Measurements from ENCODE around the gene SLC2A4RG. TPM values are rescaled to one million over a fixed set of nuclear protein-coding genes. Genes with fewer than 3 reads are reported as not detected.

Gene SLC2A4RG
- total and polyA plus RNA-seq, 2 of the 13 experiments (the other 11 are each of a cell fraction or from before 2014, with no cell fraction given), result 91.4 to 95.9 TPM

- no peak for TF ChIP-seq CREM (IDR thresholded peaks at IDR 0.05)
- TF ChIP-seq CREM (CRISPR knock-in tag; IDR thresholded peaks at IDR 0.05), result no peak
- TF ChIP-seq CSRNP1 (CRISPR knock-in tag; IDR thresholded peaks at IDR 0.05), result peak; percentile 41; the same call in 1 of the 2 replicates
- TF ChIP-seq GPN1 (CRISPR knock-in tag; IDR thresholded peaks at IDR 0.05; ENCODE audit: borderline replicate concordance), result peak; percentile 18; the same call in 1 of the 2 replicates
- TF ChIP-seq BRF2 (CRISPR knock-in tag; IDR thresholded peaks at IDR 0.05), result 0 out of 2 replicates have a peak, but pooled peaks have one; percentile 19
- TF ChIP-seq FOXK2 (IDR thresholded peaks at IDR 0.05), result no peak
- TF ChIP-seq MLX (CRISPR knock-in tag; IDR thresholded peaks at IDR 0.05), result no peak
- peak; percentile 80; the same call in 1 of the 2 replicates for TF ChIP-seq ZFYVE20 (CRISPR knock-in tag; IDR thresholded peaks at IDR 0.05; ENCODE audit: borderline replicate concordance, low read depth)
- no peak for TF ChIP-seq MATR3 (CRISPR knock-in tag; IDR thresholded peaks at IDR 0.05)
- no peak for TF ChIP-seq ATM (IDR thresholded peaks at IDR 0.05; ENCODE audit: borderline replicate concordance)
- TF ChIP-seq ZKSCAN1 (IDR thresholded peaks at IDR 0.05; ENCODE audit: low read length), result no peak
- no peak for TF ChIP-seq ZSCAN5A (CRISPR knock-in tag; IDR thresholded peaks at IDR 0.05; ENCODE audit: borderline replicate concordance)
- no peak; the same call in 1 of the 2 replicates for TF ChIP-seq RNF2 (conservative IDR thresholded peaks at IDR 0.05; ENCODE audit: low read depth)
- peak; percentile 66; the same call in 1 of the 2 replicates for TF ChIP-seq ZNF20 (CRISPR knock-in tag; IDR thresholded peaks at IDR 0.05)
- TF ChIP-seq NR2F2 (IDR thresholded peaks at IDR 0.05; ENCODE audit: borderline replicate concordance, low read depth), result peak; percentile 46; the same call in 1 of the 2 replicates
- TF ChIP-seq KAT2B (IDR thresholded peaks at IDR 0.05; ENCODE audit: borderline replicate concordance, low read depth, low read length), result no peak
- TF ChIP-seq ZNF850 (CRISPR knock-in tag; conservative IDR thresholded peaks at IDR 0.05), result no peak
- TF ChIP-seq ZNF329 (CRISPR knock-in tag; IDR thresholded peaks at IDR 0.05; ENCODE audit: low read depth), result no peak
- TF ChIP-seq PAXIP1 (CRISPR knock-in tag; conservative IDR thresholded peaks at IDR 0.05), result no peak
- TF ChIP-seq ADNP (CRISPR knock-in tag; IDR thresholded peaks at IDR 0.05), result no peak
- TF ChIP-seq FOXJ3 (CRISPR knock-in tag; IDR thresholded peaks at IDR 0.05; ENCODE audit: borderline replicate concordance), result no peak; the same call in 1 of the 2 replicates
Measured at GRCh38 chr20:63736893-63737694, 2.5 kb upstream of the SLC2A4RG start (continued).

Data from HepG2 (cell line).